HFF-Myc (cell line): ENCODE measurements around the gene NUP210.

Experiments
- DNase-seq: peaks from one replicate; pipeline ENCODE4 v3.0.0-alpha.2; 2011; ENCODE audit warnings: low read depth; ENCODE audit errors: extremely low read depth
- H3K4me3 ChIP-seq: replicated peaks from 2 replicates; pipeline ENCODE4 v1.5.1; 2011; ENCODE audit warnings: low read depth, mild to moderate bottlenecking, control low read depth, low read length
- TF ChIP-seq, protein P1 (sequence below): IDR thresholded peaks from 2 replicates; pipeline ENCODE4 v1.5.1; 2012; ENCODE audit warnings: mild to moderate bottlenecking, low read depth, low read length, control low read depth; ENCODE audit errors: missing control alignments

Gene NUP210

DNA sequence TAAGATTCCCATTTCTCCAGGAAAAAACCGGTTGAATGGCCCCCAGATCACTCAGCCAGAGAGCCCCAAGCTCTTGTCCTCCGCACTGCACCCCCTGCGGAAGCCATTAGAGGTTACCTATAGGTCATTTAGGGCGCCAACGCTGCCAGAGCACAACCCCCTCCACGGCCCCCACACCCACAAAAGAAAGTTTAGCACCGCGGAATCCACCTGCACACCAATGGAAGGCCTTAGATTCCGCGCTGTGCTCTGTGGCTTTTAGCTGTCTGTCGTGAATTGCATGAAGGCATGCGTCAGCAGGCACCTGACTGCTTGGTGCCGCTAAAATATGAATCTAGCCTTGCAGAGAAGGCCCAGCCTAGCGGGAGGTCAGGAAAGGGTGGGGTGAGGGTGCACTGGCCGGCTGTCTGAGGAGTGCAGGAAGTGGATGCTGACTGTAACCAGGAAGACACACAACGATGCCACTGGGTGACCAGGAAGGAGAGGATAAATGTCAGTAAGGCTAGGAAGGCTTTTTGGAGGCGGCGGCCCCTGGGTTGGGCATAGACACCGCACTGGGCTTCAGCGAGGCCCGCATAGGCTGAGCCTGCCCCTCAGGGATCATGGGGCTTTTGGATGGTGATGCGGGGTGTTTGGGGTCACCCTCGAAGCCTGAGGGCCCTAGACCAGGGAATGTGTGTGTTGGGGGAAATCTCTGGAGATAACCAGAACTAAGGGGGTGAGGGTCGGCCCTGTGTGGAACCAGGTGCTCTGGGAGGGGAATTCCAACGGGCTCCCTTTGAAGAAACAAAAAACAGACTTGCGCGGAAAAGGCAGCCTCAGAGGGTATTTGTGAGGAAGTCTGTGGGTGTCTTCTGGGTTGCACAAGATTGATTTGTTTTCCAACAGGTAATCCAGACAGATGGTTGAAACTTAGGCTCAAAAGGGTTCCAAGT, 976 bp upstream of the NUP210 start:
- no peak overlapping the region for H3K4me3 ChIP-seq
- DNase-seq = no peak
- TF ChIP-seq, protein P1, sequence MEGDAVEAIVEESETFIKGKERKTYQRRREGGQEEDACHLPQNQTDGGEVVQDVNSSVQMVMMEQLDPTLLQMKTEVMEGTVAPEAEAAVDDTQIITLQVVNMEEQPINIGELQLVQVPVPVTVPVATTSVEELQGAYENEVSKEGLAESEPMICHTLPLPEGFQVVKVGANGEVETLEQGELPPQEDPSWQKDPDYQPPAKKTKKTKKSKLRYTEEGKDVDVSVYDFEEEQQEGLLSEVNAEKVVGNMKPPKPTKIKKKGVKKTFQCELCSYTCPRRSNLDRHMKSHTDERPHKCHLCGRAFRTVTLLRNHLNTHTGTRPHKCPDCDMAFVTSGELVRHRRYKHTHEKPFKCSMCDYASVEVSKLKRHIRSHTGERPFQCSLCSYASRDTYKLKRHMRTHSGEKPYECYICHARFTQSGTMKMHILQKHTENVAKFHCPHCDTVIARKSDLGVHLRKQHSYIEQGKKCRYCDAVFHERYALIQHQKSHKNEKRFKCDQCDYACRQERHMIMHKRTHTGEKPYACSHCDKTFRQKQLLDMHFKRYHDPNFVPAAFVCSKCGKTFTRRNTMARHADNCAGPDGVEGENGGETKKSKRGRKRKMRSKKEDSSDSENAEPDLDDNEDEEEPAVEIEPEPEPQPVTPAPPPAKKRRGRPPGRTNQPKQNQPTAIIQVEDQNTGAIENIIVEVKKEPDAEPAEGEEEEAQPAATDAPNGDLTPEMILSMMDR = no peak

DNA sequence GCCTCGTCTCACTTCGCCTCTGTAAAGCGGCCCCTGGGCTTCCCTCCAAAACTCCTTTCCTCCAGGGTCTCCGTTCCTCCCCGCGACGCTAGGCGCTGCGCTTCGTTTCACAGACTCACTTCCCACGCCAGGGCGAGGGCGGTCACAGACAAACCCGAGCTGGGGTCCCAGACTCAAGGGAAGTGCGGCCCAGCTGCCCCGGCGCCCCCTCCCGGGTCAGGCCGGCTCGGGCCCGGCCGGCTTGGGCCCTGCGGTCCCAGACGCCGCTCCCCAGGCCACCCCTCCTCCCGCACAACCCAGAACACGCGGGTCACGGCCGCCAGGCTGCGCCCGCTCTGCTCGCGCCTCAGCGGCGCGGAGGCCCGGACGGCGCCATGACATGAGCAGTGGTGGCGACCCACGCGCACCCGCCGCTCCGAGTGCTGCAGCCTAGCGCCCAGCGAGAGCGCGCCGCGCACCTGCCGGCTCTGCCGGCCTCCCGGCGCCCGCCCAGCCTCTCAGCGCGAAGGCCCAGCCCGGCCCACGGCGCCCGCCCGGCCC, 547 bp downstream of the NUP210 start:
- H3K4me3 ChIP-seq = no peak overlapping the region
- TF ChIP-seq, protein P1 = no peak
- no peak for DNase-seq

DNA sequence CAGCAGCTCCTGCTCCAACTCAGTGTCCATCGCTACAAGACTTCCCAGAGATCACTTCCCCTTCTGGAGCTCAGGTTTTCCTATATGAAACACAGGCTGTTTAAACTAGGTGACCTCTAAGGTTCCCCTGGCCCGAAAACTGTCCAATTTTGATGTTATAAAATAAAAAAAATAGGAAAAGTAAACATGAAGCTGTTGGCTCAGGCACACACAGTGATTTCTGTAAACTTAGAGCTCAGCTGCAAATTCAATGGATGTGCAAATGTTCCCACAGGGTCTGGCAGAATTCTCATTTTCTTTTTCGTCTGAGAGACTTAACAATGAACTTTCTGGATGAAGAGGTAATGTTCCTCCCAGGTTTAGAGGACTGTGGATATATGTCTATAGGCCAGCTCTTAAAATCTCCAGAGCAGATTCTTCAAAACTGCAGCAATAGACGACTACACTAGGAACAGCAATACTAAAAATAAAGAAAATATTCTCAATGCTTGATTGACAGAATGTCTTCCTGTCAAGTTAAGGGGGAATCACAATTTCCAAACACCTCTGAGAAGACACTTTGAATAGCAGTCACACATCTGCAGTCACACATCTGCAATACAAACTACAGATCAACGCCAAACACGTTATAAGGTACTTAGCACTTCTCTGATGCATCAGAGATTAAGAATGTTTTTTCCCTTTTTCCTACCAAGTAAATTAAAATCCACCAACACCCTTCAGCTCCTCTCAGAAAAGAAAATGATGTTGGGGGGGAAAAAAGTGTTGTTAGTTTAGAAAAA, 2.8 kb downstream of the NUP210 start:
- H3K4me3 ChIP-seq = no peak overlapping the region
- DNase-seq = no peak
- TF ChIP-seq, protein P1 = no peak

DNA sequence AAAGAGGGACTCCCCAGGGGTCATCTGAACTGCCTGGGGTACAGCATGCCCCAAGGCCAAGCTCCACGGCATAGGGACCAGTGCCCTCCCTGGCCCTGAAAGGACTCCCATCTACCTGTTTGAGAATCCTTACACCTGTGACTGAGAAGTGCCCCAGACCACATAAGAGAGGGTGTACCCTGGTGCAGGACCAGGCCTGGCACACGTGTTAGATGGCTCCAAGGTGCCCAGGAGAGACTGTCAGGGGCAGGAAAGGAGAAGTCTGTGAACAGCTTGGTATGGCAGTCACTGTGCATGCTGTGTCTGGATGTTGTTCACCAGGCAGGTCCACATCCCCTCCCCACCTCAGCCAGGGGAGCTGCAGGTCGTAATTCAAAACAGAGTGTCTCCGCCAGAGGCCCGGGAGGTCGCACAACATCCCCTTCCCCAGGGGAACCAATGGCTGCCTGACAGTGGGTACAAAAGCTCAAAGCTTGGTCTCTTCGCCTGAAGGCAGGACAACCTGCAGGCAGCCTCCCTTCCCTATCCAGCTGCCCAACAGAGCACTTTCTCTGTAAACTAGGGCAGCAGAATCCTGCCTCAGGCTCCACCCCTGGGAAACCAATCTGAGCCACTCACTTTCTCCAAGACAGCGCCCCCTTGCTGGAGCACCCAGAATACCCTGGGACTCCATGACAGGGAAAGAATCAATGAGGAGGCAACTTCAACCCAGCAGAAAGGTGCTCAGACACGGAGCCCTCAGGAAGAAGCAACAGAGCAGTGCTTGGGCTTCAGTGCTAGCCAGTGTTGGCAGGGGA, 3.9 kb downstream of the NUP210 start:
- DNase-seq = no peak
- H3K4me3 ChIP-seq = no peak overlapping the region
- TF ChIP-seq, protein P1 = peak; percentile 20

DNA sequence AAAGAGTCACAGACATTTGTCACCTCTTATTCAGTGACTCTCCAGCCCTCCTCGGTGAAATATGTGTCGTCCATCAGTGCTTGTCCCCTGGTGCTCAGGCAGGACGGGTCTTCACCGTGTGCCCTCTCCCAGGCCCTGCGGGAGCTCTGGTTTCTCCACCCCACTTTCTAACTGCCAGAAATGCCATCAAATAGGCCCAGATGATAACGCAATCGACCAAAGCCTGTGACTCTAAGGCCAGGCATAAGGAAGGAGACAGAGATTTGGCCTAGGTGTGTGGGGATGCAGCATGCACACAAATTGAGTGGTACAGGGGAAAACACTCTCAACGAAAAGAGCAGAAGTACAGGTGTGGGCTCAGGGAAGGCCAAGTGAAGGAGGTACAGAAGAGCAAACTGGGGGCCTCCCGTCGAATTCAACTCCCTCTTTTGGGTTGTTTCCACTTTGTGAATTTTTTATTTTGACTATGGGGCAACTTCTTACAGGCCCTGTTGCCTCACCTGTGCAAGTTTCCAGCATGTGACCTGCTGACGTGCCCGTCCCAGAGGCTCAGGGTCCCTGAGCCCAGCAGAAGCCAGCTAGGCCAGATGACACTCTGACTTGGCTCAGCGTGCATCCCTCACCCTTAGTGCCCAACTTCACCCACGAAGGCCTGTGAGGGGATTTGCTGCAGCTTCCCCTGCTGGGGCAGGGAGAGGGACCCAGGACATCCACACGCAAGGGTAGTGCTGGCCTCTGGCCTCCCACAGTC, 4.7 kb downstream of the NUP210 start:
- H3K4me3 ChIP-seq = no peak overlapping the region
- DNase-seq = no peak
- TF ChIP-seq, protein P1 = no peak
